Endometrial microvascular endothelial cells (primary cell): ENCODE results near the gene AP3S2. TPM values are rescaled to one million over a fixed set of nuclear protein-coding genes. Genes with fewer than 3 reads are reported as not detected.

ENCODE experiments used
- in situ Hi-C: cut with HindIII; loops from 2 replicates; pipeline ENCODE4 v1.10.0; 2017; ENCODE audit warnings: low sequenced_read_pairs, low pct_unique_long_range_greater_than_20kb; ENCODE audit errors: inconsistent ontology term
- total RNA-seq: library from RNA; depleted of rRNA; stranded (reverse); fragments of >200 nt; gene quantifications from one replicate; pipeline ENCODE4 v1.2.3, GENCODE V29; 2015; ENCODE audit errors: inconsistent ontology term

AP3S2 gene
- total RNA-seq, 1 donor from 2014 or later, result 52.5 TPM

DNA sequence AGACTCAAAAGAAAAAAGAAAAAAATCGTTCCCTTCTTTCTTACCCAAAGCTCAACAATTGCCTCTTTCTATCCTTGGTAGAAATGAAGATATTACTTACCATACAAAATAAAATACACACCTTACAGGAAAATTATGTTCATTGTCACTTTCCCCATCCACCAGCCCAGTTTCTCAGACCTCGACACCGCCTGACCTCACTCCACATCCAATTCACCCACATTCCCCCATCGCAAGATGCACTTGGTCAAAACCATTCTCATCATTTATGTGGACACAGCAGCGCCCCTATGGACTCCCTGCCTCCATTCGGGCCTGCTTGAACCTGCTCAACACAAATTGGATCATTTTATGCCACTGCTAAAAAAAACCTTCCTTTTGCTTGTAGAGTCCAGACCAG is 86.1 kb downstream of the AP3S2 start:
- in situ Hi-C loops, result no loop called here

DNA sequence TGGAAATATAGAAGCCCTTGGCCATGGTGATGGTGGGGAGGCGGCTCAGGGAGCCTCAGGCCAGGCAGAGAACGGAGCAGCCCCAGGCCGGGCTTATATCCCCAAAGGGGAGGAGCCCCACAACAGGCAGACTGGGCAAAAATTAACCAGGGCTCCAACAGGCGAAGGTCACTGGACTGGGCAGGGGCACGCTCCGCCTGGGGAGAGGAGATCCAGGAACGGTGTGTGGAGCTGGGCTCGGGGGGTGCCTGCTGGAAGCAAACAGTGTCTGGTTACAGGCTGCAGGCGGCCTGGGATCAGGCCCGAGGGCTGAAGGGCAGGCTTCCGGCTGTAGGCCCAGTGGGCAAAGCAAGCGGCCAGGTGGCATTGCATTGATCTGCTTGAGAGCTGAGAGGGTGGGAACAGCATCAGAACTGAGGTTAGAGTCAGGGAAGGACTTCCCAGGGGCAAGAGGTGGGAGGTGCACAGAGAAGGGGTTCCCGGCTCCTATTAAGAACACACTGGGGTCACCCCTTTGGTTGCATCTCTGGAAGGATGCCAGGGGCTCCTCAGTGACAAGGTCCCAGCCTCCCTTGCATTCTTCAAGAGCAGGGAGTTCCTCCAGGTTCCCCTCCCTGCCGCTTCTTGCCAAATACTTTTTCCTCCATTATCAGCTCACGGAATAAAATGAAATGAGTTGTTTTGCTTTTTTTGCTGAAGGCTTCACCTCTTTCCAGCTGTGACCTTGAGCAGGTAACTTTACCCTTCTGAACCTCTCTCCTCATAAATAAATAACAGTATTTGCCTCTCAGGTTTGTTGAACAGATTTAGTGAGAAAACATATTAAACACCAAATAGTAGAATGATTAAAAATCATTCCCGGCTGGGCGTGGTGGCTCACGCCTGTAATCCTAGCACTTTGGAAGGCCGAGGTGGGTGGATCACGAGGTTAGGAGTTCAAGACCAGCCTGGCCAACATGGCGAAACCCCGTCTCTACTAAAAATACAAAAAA is 86.9 kb downstream of the AP3S2 start:
- in situ Hi-C loops, result no loop called here

DNA sequence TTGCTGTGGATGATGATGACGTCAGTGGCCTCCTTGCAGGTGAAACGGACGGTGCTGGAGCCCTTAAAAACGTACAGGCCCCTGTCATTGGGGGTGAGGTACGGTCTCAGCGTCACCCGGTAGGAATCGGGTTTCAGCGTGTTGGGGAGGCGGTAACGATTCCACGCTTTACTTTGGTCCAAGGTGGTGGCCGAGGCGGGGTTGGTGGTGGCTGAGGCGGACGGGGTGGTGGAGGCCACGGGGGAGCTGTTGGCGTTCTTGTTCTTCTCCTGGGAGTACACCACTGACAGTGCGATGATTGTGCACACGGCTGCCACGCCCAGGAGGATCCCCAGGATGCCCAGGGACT is 87.6 kb downstream of the AP3S2 start:
- in situ Hi-C loops, result no loop called here

DNA sequence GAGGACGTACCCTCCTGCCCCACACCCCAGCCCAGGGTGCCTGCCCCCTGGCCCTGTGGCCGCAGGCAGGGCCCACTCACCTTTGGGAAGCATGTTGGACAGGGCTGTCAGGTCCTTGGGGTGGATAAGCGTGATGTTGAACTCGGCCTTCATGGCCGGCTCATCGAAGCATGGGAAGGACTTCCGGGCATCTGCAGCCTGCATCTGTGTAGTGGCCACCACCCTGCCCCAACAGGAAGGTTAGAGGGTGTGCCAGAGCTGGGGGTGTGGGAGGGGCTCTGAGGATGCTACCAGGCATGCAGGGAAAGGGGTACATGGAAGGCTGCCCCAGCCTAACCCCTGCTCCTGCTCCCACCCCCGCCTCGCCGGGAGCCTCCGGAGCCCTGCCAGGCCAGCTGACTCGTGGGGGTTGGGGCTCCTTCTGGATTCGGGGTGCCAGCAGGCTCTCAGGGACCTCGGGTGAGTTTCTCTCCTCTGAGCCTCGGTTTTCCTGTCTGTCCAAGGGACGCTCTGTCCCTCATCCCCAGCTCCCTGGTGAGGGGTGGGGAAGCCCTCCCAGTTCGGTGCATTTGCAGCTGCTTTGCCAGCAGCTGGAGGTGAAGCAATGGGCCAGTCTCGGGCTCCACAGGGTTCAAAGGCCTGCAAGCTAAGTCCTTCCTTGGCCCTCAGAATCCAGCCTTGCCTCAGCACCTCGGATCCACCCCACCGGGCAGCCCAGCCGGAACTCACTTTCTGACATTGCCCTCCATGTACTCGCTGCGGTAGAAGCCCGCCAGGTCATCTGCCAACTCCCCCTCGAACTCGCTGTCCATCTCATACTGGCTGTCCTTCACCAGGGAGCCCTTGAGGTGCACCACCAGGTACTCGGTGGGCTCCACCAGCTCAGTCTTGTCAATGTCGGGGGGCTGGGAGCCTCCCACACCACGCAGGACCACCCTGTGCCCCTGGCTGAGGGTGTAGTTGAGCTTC is 88.3 kb downstream of the AP3S2 start:
- in situ Hi-C loops, result no loop called here

DNA sequence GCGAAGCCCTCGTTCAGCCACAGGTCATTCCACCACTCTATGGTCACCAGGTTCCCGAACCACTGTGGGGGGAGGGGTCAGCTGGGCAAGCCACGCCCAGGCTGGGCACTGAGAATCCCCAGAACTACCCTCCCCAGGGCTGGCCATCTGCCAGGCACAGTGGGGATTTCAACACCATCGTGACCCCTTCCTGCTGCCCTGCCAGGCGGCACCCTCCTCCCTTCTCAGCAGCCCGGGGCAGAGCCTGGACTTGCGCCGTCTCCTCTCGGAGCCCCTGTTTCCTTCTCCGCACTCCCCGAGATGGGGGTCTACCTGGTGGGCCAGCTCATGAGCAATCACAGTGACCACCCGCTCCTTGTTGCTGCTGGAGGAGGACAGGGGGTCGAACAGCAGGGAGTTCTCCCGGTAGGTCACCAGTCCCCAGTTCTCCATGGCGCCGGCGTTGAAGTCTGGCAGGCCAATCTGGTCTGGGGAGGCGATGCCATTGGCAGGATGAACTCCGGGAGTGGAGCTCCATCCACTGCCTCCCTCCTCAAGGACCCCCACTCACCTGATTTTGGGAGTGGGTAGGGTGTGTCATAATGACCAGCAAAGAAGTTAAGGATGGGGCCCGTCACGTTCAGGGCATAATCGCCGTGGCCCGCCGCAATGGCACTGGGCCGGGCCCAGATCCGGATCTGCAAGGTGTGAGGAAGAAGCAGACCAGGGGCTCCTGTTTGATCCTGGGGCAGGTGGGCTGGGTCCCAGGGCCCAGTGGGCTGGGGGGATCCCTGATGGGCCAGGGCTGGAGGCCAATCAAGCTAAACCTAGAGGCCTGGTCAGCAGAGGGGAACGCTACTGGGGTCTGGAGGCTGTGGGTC is 89.6 kb downstream of the AP3S2 start:
- in situ Hi-C loops, result no loop called here

DNA sequence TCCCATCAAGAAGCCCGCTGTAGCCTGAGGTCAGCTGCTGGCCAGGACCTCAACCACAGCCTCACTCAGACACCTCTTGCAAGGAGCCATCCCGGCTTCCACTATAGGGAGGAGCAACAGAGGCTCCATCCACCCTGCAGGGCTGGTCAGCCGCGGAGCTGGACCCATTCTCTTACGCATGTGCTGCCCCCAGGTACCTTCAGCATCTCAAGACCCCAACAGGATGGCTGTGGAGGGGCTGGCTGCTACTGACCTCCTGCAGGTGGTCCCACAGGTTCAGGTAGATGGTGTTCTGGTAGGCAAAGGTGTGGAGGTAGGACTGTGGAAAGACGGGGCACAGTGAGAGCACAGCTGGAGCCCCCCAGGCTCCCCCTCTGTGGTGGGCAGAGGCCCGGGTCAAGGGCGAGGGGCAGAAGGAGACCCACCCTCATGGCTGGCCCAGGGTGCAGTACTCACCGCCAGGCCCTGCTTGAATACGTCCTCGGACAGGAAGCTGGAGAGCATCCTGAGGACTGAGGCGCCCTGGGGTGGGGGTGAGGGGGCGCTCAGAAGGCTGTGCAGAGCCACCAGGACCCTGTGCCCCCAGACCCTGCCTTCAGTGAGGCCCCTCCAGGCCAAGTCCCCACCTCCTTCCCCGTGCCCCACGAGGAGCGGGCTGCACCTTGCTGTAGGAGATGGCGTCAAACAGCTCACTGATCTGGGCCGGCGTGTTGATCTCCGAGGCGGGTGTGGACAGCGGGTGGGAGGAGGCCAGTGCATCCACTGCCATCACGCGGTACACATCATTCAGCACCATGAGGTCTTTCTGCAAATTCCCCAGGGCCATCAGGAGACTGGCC is 90.6 kb downstream of the AP3S2 start:
- in situ Hi-C loops, result no loop called here

DNA sequence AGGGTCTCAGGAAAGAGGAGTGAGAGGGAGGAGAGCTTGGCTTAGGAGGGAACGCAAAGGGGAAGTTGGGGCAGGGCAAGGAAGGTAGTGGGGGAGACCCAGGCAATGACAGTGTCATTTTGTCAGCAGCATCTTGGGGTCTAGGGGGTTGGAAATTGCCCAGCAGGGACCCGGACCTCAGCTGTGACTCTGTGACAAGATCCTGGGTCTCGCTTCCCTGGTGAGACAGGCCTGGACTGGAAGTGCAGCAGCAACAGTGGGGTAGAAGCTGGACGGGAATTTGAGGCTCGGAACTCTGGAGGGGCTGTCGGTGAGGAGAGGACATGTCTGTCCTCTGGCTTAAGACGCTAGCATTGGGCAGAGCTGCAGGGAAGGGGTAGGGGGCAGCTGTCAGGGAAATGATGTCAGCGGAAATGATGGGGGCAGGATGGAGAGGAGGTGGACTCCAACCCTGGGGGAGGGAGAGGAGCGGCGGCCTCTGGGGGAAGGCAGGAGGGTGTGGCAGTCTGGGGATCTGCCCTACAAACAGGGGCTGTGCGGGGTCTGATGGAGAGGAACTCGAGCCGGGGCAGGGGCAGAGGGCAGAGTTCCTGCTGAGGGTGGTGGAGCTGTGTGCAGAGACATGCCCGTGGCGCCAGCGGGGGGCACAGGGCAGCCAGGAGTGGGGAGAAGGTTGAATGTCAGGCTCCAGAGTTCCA is 91.4 kb downstream of the AP3S2 start:
- in situ Hi-C loops, result no loop called here

DNA sequence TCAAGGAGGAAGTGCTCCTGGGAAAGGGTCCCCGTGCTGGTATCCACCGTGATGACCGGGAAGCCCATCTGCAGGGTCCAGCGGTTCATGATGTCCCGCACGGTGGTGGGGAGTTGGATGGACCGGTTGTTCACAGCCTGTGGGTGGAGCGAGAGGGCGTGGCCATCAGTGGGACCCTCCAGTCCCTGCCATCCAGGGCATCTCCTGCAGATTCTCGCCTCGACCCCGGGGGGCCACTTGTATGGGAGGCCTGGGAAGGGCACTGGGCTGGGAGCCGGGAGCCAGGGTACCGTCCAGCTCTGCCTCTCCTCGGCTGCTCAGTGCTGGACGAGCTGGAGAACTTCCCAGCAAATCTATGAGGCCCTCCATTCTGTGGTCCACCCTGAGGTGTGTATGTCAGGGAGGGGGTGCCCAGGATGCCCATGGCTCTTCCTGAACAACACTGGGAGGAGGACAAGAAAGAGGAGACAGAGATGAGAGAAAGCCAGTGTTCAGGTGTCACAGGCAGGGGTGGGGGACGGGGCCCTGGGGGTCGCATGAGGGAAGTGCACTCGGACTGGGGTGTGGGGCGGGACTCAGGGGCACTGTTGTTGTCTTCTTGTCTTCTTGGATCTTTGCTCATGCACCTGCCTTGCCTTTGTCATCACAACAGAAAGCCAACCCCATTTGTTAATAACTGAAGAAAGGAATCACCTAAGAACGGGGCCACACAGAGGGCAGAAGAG is 92.2 kb downstream of the AP3S2 start:
- in situ Hi-C loops, result no loop called here

DNA sequence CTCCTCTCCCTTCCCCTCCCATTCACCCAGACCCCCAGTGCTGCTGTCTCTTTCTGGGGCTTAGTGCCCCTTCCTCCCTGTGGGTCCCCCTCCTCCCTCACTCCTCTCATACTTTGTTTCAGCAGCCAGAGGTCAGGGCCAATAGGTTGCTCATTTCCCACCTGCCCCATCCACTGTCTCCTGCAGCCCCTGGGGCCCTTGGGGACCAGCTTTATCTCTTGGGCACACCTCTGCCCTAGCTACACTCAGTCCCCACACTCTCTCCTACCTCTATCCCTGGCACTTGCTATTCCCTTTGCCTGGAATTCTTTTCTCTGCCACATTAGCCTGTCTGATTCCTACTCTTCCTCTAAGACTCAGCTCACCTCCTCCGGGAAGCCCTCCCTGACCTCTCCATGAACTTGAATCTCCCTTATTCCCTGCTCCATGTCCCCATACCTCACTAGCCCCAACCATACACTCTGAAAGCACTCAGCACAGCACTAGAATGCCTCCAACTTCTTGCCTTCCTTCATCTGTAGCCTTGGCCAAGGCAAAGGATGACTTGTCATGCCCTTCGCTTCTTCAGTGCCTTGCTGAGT is 93.8 kb downstream of the AP3S2 start:
- in situ Hi-C loops, result no loop called here

DNA sequence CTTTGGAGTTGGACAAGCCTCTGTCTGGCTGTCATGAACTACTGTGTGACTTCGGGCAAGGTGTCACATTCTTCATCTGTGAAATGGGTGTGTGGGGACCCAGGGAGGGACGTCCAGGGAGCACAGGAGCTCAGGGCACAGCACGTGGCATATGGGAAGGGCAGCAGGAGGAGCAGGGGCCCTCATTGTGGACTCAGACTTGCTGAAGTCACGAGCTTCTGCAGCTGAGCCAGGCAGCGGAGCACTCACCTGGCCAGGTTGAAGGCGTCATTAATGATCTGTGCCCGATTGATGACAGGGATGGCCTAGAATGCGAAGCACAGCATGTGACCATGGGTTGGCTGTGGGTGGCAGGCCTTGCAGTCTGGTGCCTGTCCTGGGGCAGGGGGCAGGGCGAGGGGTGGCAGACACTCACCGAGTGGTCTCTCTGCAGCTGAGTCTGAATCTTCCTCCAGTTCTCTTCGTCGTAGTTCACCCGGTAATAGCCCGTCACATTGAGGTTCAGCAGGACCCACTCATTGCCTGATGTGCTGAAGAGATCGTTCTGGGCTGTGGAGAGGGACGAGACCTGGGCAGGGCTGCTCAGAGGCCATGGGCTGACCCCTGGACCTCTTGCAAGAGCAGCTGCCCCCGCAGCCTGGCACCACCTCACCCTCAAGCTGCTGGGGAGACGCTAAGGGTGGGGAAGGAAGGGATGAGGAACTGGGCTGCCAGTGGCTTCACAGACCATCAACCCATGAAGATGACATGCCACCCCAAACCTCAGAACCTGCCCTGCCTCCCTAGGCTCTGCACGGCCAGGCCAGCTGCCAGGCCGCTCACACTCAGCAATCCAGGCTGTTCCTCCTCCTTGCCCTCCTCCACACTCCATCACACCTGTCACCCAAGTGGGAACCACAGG is 94.5 kb downstream of the AP3S2 start:
- in situ Hi-C loops, result no loop called here

DNA sequence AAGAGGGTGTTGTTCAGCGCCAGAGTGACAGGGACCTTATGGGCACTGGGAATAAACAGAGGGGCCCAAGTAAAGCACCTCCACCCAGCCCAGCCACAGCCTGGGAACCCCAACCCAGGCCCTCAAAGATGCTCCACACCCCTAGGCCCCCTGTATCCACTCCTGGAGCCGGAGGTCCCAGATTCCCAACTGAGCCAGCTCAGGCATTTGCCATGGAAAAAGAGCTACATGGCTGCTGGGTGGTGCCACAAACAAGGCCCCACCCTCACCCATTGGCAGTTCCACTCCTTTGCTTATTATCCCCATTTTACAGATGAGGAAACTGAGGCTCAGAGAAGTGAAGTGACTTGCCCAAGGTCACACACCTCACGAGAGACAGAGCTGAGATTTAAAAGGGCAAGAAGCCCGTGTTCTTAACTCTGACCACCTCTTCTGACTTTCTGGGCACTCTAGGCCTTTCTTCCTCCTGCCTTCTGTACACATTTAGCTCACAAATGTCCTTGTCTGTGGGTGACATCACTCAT is 96.1 kb downstream of the AP3S2 start:
- in situ Hi-C loops, result no loop called here

DNA sequence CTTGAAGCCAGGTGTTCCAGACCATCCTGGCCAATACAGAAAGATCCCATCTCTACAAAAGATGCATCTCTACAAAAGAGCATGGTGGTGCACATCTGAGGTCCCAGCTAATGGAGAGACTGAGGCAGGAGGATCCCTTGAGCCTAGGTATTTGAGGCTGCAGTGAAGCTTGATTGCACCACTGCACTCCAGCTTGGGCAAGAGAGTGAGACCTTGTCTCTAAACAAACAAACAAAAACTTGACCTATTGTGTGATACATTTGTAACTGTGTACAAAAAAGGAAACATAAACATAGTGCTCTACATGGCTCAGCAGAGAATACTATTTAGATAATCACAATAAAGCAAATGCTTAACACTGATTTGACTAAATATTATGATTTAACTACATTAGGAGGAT is 97.8 kb downstream of the AP3S2 start:
- in situ Hi-C loops, result no loop called here

DNA sequence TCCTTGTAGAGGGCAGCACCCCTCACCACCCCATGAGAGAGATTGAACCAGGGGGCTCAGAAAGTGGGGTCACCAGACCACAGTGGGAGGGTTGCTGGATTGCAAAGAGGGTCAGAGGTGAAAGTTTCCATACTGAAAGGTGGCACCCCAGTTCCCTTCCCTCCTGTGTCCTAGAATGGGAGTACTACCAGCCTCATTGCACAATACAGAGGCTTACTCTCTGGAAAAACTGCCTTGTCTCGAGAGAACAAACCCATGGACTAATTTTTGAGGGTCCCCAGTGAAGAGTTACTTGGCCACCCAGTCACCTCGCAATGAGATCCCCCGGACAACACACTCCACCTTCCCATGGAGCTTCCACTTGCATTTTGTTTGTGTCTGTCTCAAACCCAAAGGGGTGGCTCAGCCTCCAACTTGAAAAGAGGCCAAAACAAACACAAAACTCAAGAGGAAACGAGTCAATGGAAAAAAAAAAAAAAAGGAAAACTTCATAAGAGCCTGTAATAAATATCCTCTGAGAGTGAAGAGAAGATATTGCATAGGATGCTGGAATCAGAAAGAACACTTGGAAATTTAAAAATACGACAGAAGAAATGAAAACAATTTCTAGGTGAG is 99.1 kb downstream of the AP3S2 start:
- in situ Hi-C loops, result no loop called here

DNA sequence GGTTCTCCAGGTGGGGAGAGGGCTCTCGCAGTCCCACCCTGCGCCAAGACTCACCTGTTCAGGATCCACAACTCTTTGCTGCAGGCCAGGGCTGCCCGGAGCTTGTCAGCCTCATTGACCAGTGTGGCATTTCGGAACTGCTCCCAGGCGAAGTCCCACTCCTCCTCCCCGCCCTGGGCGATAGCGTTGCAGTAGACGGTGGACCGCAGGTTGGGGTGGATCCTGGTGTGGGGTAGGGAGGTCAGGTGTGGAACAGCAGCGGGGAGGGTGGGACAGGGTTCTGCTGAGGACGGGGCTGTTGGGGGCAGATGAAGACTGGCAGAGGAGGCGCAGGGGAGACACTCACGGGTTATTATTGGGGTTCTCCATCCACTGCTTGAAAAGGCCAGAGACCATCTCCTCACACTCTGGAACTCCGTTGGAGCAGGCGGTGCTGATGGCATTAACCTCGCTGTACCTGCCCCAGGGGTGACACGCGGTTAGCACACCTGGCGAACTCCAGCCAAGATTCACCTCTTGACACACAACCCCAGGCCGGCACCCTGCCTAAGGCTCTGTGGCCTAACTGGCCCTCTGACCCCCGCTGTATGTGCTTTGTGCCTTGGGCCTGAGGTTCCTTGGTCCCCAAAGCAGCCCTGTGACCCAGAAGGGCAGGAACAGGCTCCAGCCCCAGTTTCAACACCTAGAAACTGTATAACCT is 101.5 kb downstream of the AP3S2 start:
- in situ Hi-C loops, result no loop called here
